Measurements from ENCODE around the gene FOXP1.

GRCh38 chr3:71127052-71127831 is 456.3 kb downstream of the FOXP1 start:
- TF ChIP-seq CTCF (conservative IDR thresholded peaks at IDR 0.05 in 1 of 2, IDR thresholded peaks at IDR 0.05 in 1 of 2; ENCODE audit: low read depth in 1 of 2, low read length in 2 of 2) (no peak), EZH2 (IDR thresholded peaks at IDR 0.05; ENCODE audit: low read length, missing control alignments) (no peak)

All from fibroblast of lung (primary cell).